ENCODE results near the gene FOXM1.
"Not testable (repeated sequence)": the region's sequence is repeated elsewhere in the genome, so short reads cannot be mapped to it uniquely, and the experiment has no call there.

FOXM1 gene

DNA sequence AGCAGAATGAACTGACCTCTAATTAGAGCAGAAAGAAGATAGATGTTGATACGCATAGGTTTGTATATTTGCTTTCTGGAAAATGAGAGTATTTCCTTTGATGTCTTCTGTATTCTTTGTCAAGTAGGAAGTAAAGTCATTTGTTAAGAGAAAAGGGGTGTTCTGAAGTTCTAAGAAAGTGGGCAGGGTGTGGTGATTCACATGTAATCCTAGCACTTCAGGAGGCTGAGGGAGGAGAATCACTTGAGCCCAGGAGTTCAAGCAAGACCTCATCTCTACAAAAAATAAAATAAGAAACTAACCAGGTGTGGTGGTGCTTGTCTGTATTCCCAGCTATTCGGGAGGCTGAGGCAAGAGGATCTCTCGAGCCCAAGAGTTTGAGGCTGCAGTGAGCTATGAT, 2.9 kb upstream of the FOXM1 start:
- TF ChIP-seq, protein P1, sequence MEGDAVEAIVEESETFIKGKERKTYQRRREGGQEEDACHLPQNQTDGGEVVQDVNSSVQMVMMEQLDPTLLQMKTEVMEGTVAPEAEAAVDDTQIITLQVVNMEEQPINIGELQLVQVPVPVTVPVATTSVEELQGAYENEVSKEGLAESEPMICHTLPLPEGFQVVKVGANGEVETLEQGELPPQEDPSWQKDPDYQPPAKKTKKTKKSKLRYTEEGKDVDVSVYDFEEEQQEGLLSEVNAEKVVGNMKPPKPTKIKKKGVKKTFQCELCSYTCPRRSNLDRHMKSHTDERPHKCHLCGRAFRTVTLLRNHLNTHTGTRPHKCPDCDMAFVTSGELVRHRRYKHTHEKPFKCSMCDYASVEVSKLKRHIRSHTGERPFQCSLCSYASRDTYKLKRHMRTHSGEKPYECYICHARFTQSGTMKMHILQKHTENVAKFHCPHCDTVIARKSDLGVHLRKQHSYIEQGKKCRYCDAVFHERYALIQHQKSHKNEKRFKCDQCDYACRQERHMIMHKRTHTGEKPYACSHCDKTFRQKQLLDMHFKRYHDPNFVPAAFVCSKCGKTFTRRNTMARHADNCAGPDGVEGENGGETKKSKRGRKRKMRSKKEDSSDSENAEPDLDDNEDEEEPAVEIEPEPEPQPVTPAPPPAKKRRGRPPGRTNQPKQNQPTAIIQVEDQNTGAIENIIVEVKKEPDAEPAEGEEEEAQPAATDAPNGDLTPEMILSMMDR (IDR thresholded peaks at IDR 0.05; ENCODE audit: low read depth, low read length): no peak
- H3K4me3 ChIP-seq (ENCODE audit: low read depth, low read length): no peak overlapping the region

DNA sequence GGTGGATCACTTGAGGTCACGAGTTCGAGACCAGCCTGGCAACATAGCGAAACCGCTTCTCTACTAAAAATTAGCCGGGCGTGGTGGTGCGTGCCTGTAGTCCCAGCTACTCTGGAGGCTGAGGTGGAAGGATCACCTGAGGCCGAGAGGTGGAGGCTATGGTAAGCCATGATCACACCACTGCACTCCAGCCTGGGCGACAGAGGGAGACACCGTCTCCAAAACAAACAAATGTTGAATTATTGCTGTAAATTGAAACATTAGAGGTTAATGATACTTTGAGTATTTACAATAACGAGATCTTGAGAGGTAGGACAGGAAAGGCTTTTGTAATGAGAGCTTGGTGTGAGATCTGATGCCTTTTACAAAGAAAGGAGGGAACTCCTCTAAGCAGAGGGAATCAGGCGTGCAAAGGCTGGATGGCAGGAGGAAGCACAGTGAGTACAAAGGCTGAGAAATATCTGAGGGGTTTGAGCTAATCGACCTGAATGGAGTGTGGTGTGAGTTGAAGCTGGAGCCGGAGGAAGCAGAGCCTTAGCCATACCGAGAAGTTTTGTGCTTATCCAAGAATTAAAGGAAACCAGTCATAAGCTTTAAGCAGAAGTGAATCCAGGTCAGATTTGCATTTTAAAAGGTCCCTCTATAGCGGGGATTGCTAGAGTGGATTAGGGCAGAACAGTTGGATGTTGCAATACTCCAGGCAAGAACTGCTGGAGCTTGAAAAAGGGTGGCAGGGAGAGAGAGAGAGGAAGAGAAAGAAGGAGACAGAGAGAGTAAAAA, 1.2 kb upstream of the FOXM1 start:
- TF ChIP-seq, protein P1 (IDR thresholded peaks at IDR 0.05; ENCODE audit: low read depth, low read length): no peak
- H3K4me3 ChIP-seq (ENCODE audit: low read depth, low read length): peak overlapping the region; percentile 87

DNA sequence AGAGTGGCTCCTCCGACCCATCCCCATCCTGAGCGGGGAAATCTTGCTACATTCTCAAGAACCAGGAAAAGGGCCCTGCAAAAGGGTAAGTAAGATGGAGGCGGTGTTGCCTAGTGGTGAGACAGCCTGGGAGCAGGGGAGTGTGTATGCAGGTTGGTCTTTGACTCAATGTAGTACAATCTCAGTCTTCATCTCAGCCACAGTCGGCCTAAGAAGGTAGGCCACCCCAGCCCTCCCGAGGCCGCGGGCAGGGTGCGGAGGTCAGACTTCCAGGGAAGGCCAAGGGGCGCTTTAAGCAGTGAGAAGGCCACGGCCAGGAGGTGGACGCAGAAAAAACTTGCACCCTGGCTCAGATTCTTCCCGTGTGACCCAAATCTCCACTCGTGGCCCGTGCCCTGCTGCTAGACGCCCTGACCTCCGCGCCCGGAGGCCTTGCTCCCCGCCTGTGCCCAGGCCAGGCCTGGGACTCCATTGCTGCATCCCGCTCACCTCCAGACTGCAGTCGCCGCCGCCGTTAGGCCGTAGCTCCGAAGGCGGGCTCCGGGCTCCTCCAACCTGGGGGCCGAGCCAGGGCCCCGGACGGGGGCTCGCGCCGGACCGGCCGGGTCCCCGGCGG, 435 bp downstream of the FOXM1 start:
- TF ChIP-seq, protein P1 (IDR thresholded peaks at IDR 0.05; ENCODE audit: low read depth, low read length): no peak

DNA sequence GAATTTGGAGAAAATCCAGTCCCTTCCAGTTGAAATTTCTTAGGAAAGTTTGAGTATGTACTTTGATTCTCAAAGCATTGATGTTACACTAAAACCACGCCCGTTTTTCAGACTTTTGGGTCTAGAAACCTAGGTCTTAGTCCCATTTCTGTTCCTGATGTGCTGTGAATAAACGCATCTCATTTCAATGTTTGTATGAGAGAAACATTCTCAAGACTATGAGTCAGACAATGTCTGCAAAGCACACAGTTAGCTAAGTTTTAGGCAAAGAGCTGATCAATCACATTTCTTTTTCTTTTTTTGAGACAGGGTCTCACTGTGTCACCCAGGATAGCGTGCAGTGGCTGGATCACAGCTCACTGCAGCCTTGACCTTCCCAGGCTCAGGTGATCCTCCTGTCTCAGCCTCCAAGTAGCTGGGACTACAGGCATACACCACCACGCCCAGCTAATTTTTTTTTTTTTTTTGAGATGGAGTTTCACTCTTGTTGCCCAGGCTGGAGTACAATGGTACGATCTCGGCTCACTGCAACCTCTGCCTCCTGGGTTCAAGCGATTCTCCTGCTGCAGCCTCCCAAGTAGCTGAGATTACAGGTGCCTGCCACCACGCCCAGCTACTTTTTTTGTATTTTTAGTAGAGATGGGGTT, 7.9 kb downstream of the FOXM1 start:
- H3K4me3 ChIP-seq (ENCODE audit: low read depth, low read length): not testable (repeated sequence)

More for the DNA sequence above, 435 bp downstream of the FOXM1 start:
- H3K4me3 ChIP-seq (ENCODE audit: low read depth, low read length): peak overlapping the region; percentile 87

DNA sequence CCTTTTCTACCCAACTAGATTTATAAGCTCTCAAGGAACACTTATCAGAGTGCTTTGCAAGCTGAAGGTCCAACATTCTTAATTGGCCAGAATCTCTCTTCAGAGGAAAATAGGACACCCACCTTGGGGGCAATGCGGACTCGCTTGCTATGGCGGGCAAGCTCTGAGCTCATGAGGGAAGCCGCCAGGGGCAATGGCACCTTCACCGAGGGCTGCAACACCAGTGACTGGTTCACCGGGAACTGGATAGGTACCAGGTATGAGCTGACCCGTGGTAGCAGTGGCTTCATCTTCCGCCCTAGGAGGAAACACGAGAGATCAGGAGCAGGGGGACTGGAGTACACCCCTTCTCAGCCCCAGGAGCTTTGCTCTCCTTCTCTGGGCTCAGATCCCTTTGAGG, 12.8 kb downstream of the FOXM1 start:
- TF ChIP-seq, protein P1 (IDR thresholded peaks at IDR 0.05; ENCODE audit: low read depth, low read length): no peak
- no peak overlapping the region for H3K4me3 ChIP-seq (ENCODE audit: low read depth, low read length)

DNA sequence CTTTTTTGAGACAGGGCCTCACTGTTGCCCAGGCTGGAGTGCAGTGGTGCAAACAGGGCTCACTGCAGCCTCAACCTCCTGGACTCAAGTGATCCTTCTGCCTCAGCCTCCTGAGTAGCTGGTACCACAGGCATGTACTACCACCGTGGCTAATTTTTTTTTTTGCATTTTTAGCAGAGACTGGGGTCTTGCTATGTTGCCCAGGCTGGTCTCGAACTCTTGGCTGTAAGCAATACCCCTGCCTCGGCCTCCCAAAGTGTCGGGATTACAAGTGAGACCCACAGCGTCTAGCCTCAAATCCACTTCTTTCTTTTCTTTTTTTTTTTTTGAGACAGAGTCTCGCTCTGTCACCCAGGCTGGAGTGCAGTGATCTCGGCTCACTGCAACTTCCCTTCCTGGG, 13.6 kb downstream of the FOXM1 start:
- H3K4me3 ChIP-seq (ENCODE audit: low read depth, low read length): not testable (repeated sequence)

DNA sequence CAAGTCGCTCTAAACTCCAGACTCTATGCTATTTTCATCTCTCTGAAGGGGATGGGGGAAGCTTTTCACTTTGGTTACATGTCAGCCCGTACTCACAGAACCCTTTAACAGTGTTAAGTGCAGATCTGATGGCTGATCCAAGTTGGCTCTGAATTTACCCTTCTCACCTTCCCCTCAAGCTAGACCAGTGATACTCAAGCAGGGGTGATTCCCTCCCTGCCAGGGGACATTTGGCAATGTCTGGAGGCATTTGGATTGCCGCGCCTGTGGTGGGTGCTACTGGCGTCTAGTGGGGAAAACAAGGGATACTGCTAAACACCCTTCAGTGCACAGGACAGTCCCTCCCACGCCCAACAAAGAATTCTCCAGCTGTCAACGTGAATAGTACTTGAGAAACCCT, 14.1 kb downstream of the FOXM1 start:
- TF ChIP-seq, protein P1 (IDR thresholded peaks at IDR 0.05; ENCODE audit: low read depth, low read length): no peak

DNA sequence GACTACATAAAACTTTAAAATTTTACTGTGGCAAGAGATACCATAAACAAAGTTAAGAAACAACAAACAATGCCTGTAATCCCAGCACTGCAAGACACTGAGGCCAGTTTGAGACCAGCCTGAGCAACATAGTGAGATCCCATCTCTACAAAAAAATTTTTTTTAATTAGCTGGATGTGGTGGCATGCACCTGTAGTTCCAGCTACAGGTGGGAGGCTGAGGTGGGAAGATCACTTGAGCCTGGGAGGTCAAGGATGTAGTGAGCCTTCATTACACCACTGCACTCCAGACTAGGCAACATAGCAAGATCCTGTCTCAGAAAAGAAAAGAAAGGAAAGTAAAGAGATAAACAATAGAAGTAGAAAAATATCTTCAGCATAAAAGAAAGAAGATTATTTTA, 16.8 kb downstream of the FOXM1 start:
- TF ChIP-seq, protein P1 (IDR thresholded peaks at IDR 0.05; ENCODE audit: low read depth, low read length): no peak
- H3K4me3 ChIP-seq (ENCODE audit: low read depth, low read length): no peak overlapping the region

More for the DNA sequence above, 14.1 kb downstream of the FOXM1 start:
- no peak overlapping the region for H3K4me3 ChIP-seq (ENCODE audit: low read depth, low read length)
